Measurements from ENCODE around the gene VSTM4.

The VSTM4 gene

DNA sequence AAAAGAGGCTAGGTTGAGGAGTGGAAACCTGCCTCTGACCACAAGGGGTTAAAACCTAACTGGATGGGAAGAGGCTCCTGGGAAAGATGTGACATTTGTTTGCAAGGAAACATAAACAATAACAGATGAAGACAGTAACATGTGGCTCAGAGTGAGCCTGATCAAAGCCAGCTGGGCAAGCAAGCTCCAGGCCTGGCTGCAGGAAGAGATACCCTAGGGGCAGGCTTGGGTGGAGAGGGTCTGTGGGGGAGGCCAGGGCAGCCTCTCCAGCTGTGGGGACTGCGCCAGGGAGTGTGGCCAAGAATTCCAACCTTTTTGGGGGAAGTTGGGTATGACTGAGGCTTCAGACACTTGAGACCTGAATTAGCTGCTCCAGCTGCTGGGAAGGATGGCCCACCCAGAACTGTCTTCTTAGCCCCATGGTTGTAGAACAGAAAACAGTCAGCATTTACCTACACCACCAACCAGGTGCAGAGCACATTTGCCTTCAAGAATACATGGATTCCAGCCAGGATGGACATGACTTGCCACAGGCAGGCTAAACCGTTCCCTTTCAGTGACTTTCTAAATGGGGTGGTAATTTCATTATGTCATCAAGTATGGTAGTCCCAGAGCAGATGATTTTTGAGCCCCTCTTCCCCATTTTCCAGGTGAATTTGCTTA is 28.9 kb upstream of the VSTM4 start:
- in situ Hi-C loops (cut with MboI; ENCODE audit: low pct_unique_long_range_greater_than_20kb, low sequenced_read_pairs): no loop called here
- no peak for DNase-seq

DNA sequence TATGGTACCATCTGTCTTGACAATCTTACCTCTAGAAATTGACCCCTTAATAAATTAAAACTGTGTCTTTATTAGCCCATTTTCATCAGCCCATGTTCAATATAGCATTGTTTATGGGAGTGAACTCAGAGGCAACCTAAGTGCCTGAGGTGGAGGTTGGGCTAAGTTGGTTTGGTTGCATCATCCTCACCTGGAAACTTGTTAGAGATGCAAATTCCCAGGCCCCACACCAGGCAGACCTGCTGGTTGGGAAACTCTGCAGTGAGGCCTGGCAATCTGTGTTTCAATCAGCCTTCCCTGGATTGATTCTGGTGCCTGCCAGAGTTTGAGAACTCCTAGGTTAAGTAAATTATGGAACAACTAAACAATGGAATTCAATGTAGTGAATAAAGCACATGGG is 27.9 kb upstream of the VSTM4 start:
- in situ Hi-C loops (cut with MboI; ENCODE audit: low pct_unique_long_range_greater_than_20kb, low sequenced_read_pairs): no loop called here
- no peak for DNase-seq

DNA sequence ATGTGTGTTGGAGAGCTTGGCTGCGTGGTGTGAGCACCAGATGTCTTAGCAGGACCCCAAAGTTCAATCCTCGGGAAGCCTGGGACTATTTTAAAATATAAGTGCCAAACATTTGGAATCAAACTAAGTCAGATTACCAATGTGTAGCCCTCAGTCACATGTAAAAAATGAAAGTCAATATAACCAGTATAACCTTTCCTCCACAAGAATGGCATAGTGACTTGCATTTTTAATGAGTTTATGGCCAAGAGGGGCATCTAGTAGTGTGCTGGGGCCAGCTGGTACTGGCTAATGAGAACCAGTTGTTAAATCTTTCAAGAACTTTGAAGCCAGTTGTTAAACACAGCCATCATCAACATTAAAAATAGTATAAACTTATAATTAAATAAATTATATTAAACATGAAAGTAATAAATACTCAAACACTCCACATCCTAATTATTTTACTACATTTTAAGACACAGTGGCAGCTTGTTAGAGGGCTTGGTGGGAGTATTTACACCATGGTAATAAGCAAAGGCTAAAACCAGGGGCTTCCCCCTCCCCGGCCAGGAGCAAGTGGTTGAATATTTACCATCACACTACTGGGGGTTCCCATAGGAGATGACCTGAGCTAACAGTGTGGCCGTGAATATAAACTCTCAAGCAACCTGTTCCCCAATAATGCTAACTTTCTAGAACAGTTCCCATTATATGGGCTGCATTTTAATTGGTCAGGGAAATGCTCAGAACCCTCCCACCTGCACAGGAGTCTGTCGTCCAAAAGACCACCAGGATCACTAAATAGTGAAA is 26.4 kb upstream of the VSTM4 start:
- DNase-seq: no peak
- in situ Hi-C loops (cut with MboI; ENCODE audit: low pct_unique_long_range_greater_than_20kb, low sequenced_read_pairs): no loop called here

DNA sequence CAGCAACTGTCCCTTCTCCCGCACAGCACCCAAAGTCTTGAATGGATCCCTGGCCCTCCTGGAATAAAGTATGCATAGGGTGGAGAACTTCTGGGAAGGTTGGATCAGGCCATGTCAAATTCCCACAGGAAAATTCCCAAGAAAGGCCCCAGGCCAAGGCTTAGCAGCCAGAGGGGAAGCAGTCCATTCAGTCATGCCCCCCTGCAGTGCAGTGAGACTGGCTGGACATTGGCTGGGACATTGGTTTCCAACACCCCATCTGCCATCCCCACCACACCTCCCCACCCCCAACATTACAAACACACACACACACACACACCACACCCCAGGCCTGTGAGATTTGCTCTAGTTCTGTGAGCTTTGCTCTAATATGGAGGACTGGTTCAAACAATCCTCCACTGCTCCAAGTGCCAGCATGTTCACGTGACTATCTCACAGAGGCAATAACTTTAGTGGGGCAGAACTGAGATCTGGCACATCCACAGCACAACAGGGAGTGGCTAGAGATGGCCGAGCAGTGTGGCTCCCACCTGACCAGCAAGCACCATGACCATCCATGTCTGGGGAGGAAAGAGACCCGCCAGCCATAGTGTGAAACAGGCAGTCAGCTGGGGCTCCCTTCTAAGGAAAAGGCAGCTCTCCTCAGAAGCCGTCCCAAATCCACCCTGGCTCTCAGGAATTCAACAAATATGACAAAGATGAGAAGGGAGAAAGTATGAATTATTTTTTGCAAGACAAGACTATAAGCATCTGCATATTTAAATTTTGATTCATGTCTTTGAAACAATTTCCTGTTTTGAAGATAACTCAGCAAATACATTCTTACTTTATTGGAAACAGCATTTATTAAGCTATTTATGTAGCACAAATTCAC is 25.2 kb upstream of the VSTM4 start:
- DNase-seq: no peak

DNA sequence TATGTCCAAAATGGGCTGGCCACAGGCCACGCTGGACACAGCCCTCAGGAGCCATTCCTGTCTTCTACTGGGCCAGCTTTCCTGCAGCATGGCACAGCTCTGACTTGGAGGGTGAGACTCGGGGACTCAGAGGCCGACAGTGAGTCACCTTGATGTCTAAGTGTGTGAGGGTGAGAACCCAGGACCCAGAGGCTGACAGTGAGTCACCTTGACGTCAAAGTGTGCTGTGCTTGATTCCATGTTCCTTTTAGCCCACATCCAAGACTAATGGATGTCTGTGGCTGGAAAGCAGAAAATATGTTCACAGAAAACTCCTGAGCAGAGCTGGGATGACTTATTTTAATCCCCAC is 24.5 kb upstream of the VSTM4 start:
- no peak for DNase-seq
- in situ Hi-C loops (cut with MboI; ENCODE audit: low pct_unique_long_range_greater_than_20kb, low sequenced_read_pairs): no loop called here

More for the DNA sequence above, 25.2 kb upstream of the VSTM4 start:
- in situ Hi-C loops (cut with MboI; ENCODE audit: low pct_unique_long_range_greater_than_20kb, low sequenced_read_pairs): no loop called here

GRCh38 chr10:49139028-49139845 is 23.9 kb upstream of the VSTM4 start:
- no peak for DNase-seq
- in situ Hi-C loops (cut with MboI; ENCODE audit: low pct_unique_long_range_greater_than_20kb, low sequenced_read_pairs): no loop called here

DNA sequence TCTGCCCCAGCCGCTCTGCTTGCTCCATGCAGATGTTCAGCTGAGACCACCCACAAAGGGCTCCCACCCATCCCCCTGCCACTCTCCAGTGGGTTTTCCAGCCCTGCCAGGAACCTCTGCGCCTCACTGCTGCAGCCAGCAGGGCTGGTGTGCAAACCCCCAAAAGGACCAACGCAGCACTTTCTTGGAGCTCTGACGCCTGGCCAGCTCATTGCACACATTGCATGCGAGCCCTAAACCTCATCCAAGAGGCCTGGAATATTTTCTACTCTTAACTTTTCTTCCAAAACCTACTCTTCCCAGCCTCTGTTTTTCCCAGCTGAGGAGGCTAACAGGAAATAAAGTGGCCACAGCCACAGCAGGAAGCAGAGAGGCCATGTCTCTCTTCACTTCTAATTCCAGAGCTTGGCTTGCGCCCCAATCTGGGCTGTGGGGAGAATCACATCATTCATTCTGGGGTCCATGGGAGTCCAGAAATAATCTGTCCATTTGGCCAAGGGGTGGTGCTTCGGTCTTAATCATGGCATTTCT is 23.1 kb upstream of the VSTM4 start:
- in situ Hi-C loops (cut with MboI; ENCODE audit: low pct_unique_long_range_greater_than_20kb, low sequenced_read_pairs): no loop called here
- DNase-seq: no peak

DNA sequence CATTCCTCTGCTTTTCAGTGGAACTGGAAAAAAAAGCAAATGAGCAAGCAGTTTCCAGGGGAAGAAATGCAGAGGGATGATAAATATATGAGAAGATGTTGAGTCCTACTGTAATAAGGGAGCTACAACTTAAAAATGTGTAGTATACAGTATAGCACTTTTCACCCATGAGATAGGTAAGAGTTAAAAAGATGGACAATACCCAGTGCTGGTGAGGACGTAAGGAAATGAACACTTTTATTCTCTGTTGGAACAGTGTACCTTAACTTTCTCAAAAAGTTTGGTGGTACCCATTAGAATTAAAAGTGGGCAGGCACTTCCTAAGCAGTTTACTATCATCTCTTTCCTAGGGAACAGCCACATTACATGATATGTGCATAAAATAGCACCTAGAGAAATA is 21.2 kb upstream of the VSTM4 start:
- in situ Hi-C loops (cut with MboI; ENCODE audit: low pct_unique_long_range_greater_than_20kb, low sequenced_read_pairs): no loop called here
- no peak for DNase-seq

DNA sequence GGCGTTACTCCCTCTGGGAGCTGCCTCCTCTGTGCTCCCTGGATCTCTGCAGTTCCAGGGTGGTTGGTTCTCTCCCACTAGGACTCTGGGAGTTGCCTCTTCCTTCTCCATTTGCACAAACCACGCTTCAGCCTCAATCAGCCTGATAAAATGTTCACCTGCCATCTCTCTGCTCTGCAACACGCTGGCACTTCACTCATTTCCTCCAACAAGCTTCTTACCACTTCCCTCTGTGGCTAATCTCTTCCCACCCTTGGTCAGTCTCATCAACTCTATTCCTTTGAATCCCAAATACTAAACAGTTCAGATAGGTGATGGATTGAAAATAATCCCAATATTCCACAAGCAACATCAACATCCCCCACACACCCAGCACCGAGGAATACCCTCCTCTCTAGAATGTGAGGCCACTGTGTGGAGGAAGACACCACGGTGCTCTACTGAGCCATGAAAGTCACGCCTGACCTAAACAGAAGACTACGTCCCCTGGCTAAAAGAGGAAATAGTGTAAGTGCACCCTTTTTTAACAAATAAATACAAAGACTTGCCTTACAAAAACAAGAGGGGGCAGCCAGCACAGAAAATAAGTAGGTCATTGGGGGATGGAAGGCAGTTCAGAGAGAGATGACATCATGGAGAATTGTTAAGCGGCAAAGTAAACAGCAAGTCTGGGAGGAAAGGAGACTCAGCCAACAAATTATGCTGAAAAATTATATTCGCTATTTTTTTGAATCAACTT is 20.4 kb upstream of the VSTM4 start:
- DNase-seq: peak; percentile 35
- in situ Hi-C loops (cut with MboI; ENCODE audit: low pct_unique_long_range_greater_than_20kb, low sequenced_read_pairs): no loop called here

DNA sequence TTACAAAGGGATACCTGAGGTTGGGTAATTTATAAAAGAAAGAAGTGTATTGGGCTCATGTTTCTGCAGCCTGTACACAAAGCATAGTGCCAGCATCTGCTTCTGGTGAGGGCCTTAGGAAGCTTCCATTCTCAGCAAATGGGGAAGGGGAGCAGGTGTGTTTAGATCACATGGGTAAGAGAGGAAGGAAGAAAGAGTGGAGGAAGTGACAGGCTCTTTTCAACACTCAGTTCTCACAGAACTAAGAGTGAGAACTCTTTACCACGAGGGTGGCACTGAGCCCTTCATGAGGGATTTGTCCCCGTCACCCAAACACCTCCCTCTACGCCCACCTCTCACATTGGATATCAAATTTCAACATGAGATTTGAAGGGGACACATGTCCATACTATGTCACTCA is 19.0 kb upstream of the VSTM4 start:
- DNase-seq: no peak
- in situ Hi-C loops (cut with MboI; ENCODE audit: low pct_unique_long_range_greater_than_20kb, low sequenced_read_pairs): no loop called here

DNA sequence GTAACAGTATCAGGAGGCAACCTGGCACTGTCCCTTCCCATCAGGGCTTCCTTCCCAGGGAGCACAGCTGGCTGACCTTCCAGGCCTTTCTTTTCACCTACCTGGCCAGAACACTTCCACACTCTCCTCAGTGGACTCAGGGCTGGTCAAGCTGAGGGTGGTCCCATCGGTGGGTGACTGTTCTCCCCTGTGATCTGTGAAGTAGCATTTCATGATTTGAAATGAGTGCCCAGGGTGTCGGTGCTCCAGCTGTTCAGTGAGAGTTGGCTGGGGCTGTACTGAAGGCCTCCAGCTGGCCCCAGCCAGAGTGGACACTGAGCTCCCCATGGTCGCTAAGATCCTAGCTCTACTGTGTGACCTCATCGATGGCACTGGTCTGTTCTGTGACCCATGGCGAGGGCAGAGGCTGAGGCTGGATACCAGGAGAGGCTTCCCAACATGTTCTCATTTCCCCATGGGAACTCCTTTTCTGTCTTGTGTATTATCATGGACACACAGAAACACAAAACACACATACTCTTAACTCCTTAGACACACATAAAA is 18.5 kb upstream of the VSTM4 start, which contains the start of gene FAM170B:
FAM170B (minus strand) TSS at position 316 of the 543 bp plus-strand sequence; CDS start at position 213, 103 bp downstream.
- no peak for DNase-seq
- in situ Hi-C loops (cut with MboI; ENCODE audit: low pct_unique_long_range_greater_than_20kb, low sequenced_read_pairs): no loop called here

GRCh38 chr10:49132362-49132737 is 17.0 kb upstream of the VSTM4 start:
- no peak for DNase-seq
- in situ Hi-C loops (cut with MboI; ENCODE audit: low pct_unique_long_range_greater_than_20kb, low sequenced_read_pairs): no loop called here

DNA sequence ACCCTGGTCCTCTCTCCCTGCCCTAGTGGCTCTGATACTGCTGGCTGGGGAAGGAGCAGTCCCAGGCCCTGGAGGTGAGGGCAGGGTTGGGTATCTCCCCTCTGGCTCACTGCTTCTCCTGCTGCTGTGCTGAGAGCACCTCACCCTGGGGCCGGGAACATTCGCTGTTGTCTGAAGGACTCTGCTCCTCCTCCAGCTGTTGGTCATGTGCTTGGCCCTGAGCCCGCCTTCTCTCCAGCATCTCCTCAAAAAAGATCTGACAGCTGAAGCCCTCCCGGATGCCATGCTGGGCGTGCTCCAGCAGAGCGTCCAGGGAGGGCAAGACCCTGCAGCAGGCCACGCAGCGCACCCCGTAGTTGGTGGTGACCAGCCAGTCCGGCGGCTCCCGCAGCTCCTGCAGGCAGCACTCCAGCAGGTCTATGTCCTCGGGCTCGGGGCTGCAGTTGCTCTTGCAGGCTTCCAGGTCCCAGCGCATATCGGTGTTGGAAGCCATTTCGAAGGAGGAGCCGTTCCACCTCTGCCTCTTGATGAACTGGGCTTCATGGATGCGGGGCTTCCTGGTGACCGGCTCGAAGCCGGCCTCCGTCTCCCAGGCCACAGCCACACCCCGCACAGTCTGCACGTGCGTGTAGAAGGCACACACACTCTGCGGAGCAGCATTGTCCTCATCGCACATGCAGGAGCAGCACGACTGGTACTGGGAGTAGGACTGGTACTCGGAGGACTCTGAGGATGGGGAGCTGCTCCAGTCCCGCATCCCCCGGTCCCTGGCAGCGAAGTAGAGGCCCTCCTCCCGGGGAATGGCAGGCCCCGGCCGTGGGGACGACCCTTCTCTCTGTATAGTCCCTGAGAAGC is 16.4 kb upstream of the VSTM4 start:
- no peak for DNase-seq
- in situ Hi-C loops (cut with MboI; ENCODE audit: low pct_unique_long_range_greater_than_20kb, low sequenced_read_pairs): no loop called here

- no peak for DNase-seq
- in situ Hi-C loops (cut with MboI; ENCODE audit: low pct_unique_long_range_greater_than_20kb, low sequenced_read_pairs): no loop called here
These were observed 14.1 kb upstream of the VSTM4 start for GRCh38 chr10:49129376-49129775.

- DNase-seq: no peak
- in situ Hi-C loops (cut with MboI; ENCODE audit: low pct_unique_long_range_greater_than_20kb, low sequenced_read_pairs): no loop called here
These were observed 13.5 kb upstream of the VSTM4 start for GRCh38 chr10:49128854-49129253.

DNA sequence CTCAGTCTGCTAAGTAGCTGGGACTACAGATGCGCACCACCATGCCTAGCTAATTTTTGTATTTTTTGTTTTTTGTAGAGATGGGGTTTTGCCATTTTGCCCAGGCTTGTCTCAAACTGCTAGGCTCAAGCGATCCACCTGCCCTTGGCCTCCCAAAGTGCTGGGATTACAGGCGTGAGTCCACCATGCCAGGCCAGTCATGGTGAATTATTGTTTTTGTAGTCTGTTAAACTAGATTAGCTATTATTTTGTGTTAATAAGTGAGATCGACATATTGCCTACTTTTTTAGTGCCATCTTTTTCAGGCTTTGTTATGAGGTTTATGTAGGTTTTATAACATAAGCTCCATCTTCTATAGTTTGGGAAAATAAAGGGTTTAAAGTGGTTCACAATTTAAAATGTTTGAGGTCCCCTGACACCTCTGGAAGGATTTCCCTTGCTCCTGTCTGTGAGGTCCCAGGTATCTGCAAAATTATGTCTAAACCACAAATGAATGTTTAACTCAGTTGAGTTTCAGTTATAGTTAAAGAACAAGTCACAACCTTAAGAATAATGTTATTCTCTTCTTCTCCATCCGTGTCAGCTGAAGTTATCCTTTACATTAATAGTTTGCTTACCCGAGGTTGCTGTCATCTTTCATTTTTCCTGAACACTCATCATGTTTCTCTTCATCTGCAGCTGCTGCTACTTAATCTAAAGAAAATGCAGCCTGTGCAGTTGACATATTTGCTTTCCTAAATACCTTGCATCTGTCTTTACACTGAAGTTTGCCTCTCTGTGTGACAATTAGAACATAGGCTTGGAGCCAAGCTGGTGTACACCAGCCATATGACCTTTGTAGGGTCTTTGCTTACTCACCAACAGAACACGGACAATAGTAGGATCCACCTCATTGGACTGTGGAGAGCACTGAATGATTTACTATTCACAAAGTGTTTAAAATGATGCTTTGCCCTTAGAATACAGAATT is 8.9 kb upstream of the VSTM4 start:
- in situ Hi-C loops (cut with MboI; ENCODE audit: low pct_unique_long_range_greater_than_20kb, low sequenced_read_pairs): no loop called here

More for the DNA sequence above, 8.9 kb upstream of the VSTM4 start:
- DNase-seq: no peak
